ENCODE data around the gene NTNG1.

The NTNG1 gene

GRCh38 chr1:107422901-107423300, 282.1 kb downstream of the NTNG1 start:
- TF ChIP-seq SPI1 (IDR thresholded peaks at IDR 0.05; ENCODE audit: borderline replicate concordance, low read depth): no peak
- no peak for TF ChIP-seq REST (IDR thresholded peaks at IDR 0.05; ENCODE audit: insufficient replicate concordance, low read depth)
- TF ChIP-seq POLR2AphosphoS5 (IDR thresholded peaks at IDR 0.05; ENCODE audit: low read depth): no peak
- no peak for TF ChIP-seq GABPA (IDR thresholded peaks at IDR 0.05; ENCODE audit: low read depth)
- TF ChIP-seq, protein P1, sequence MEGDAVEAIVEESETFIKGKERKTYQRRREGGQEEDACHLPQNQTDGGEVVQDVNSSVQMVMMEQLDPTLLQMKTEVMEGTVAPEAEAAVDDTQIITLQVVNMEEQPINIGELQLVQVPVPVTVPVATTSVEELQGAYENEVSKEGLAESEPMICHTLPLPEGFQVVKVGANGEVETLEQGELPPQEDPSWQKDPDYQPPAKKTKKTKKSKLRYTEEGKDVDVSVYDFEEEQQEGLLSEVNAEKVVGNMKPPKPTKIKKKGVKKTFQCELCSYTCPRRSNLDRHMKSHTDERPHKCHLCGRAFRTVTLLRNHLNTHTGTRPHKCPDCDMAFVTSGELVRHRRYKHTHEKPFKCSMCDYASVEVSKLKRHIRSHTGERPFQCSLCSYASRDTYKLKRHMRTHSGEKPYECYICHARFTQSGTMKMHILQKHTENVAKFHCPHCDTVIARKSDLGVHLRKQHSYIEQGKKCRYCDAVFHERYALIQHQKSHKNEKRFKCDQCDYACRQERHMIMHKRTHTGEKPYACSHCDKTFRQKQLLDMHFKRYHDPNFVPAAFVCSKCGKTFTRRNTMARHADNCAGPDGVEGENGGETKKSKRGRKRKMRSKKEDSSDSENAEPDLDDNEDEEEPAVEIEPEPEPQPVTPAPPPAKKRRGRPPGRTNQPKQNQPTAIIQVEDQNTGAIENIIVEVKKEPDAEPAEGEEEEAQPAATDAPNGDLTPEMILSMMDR (IDR thresholded peaks at IDR 0.05; ENCODE audit: insufficient read depth, low read length): no peak
- no peak overlapping the region for H3K4me3 ChIP-seq (replicated peaks; ENCODE audit: insufficient read depth, low read length)
- peaks cover 5% of the 10 kb centered on the region for H3K27me3 ChIP-seq (ENCODE audit: insufficient read depth, poor library complexity, severe bottlenecking)
- no peak overlapping the region for H3K27ac ChIP-seq (replicated peaks)
- no peak for DNase-seq (ENCODE audit: low read depth in 1 of 2, low spot score in 1 of 2)

GRCh38 chr1:107430540-107431228, 289.8 kb downstream of the NTNG1 start:
- Histone ChIP-seq H3K27me3 (ENCODE audit: insufficient read depth, poor library complexity, severe bottlenecking) (peaks cover 12% of the 10 kb centered on the region), H3K4me3 (replicated peaks; ENCODE audit: insufficient read depth, low read length) (no peak overlapping the region), H3K27ac (replicated peaks) (no peak overlapping the region)
- TF ChIP-seq, protein P1 (IDR thresholded peaks at IDR 0.05; ENCODE audit: insufficient read depth, low read length): peak; percentile 90
- no peak for TF ChIP-seq REST (IDR thresholded peaks at IDR 0.05; ENCODE audit: insufficient replicate concordance, low read depth)
- peak; percentile 14 to 29 for DNase-seq (ENCODE audit: low read depth in 1 of 2, low spot score in 1 of 2)

GRCh38 chr1:107432108-107432507, 291.3 kb downstream of the NTNG1 start:
- H3K27me3 ChIP-seq (ENCODE audit: insufficient read depth, poor library complexity, severe bottlenecking): peaks cover 10% of the 10 kb centered on the region
- no peak overlapping the region for H3K4me3 ChIP-seq (replicated peaks; ENCODE audit: insufficient read depth, low read length)
- H3K27ac ChIP-seq (replicated peaks): no peak overlapping the region
- TF ChIP-seq REST (IDR thresholded peaks at IDR 0.05; ENCODE audit: insufficient replicate concordance, low read depth) (no peak), SPI1 (IDR thresholded peaks at IDR 0.05; ENCODE audit: borderline replicate concordance, low read depth) (no peak)
- TF ChIP-seq, protein P1 (IDR thresholded peaks at IDR 0.05; ENCODE audit: insufficient read depth, low read length): no peak
- no peak for DNase-seq (ENCODE audit: low read depth in 1 of 2, low spot score in 1 of 2)
